Adrenal gland (tissue), 5 donors: ENCODE measurements around the gene SRC.

Experiments used
- POLR2A ChIP-seq, 2 donors: fragments of 450-650 bp; IDR thresholded peaks; one replicate each; pipeline ENCODE4 v1.6.1; 2017; ENCODE audit warnings: antibody characterized with exemption in 2 of 2, mild to moderate bottlenecking in 2 of 2, moderate library complexity in 1 of 2
- TF ChIP-seq, protein P1 (sequence below), 6 experiments: fragments of 450-650 bp in 4 of 6; fragments of 200-600 bp in 2 of 6; sonication (generic) in 1 of 6; IDR thresholded peaks; 1 replicate in 5 of 6; 2 replicates in 1 of 6; pipeline versions ENCODE4 v1.5.1 to v1.8.0; 2016 to 2021; ENCODE audit warnings: antibody characterized with exemption in 6 of 6, mild to moderate bottlenecking in 2 of 6, moderate library complexity in 1 of 6
- donor health status: DM: no; HTN: no; CAD: no.

DNA sequence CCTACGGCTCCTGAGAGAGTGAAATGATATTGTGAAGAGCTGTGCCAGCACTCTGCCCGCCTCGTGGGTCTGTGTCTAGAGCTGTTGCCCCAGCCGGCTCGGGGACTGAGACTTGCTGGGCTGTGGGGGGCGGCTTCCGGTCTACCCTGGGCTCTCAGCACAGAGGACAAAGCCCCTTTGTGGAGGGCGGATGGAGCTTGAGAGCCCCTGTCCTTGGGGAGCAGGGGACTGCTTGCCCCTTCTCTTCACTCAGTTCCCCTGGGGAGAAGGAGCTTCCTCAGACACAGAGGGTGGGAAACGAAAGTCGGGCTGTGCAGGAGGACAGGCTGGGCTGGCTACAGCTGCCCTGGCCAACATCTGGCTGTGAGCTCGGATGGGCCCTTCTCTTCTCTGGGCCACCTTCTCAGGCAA, 11.0 kb downstream of the SRC start:
- TF ChIP-seq, protein P1, sequence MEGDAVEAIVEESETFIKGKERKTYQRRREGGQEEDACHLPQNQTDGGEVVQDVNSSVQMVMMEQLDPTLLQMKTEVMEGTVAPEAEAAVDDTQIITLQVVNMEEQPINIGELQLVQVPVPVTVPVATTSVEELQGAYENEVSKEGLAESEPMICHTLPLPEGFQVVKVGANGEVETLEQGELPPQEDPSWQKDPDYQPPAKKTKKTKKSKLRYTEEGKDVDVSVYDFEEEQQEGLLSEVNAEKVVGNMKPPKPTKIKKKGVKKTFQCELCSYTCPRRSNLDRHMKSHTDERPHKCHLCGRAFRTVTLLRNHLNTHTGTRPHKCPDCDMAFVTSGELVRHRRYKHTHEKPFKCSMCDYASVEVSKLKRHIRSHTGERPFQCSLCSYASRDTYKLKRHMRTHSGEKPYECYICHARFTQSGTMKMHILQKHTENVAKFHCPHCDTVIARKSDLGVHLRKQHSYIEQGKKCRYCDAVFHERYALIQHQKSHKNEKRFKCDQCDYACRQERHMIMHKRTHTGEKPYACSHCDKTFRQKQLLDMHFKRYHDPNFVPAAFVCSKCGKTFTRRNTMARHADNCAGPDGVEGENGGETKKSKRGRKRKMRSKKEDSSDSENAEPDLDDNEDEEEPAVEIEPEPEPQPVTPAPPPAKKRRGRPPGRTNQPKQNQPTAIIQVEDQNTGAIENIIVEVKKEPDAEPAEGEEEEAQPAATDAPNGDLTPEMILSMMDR (IDR thresholded peaks at IDR 0.05): no peak
- no peak for TF ChIP-seq POLR2A (IDR thresholded peaks at IDR 0.05)
